HG02885 (cell line): ENCODE results near the gene TBC1D2B.
"Not testable (repeated sequence)": the region's sequence is repeated elsewhere in the genome, so short reads cannot be mapped to it uniquely, and the experiment has no call there.

ENCODE experiments used
- ATAC-seq: cut with Tn5 transposase; IDR thresholded peaks from one replicate; pipeline ENCODE4 v1.9.1; 2021; ENCODE audit warnings: mild to moderate bottlenecking; ENCODE audit not compliant: unreplicated experiment, poor library complexity

TBC1D2B gene

GRCh38 chr15:78007211-78007931 is 70.1 kb downstream of the TBC1D2B start:
- no peak for ATAC-seq

GRCh38 chr15:78006567-78007205 is 70.8 kb downstream of the TBC1D2B start:
- ATAC-seq, result no peak

GRCh38 chr15:78004919-78005634 is 72.4 kb downstream of the TBC1D2B start:
- no peak for ATAC-seq

GRCh38 chr15:78004222-78004727 is 73.2 kb downstream of the TBC1D2B start:
- ATAC-seq, result no peak

GRCh38 chr15:78003539-78004008 is 73.9 kb downstream of the TBC1D2B start:
- ATAC-seq, result no peak

GRCh38 chr15:78002996-78003395 is 74.5 kb downstream of the TBC1D2B start:
- no peak for ATAC-seq

GRCh38 chr15:78001656-78002055 is 75.9 kb downstream of the TBC1D2B start:
- no peak for ATAC-seq

- no peak for ATAC-seq
These were observed 76.6 kb downstream of the TBC1D2B start for GRCh38 chr15:78000927-78001249.

- ATAC-seq, result peak; percentile 72
These were observed 77.2 kb downstream of the TBC1D2B start for GRCh38 chr15:78000091-78000926.

- no peak for ATAC-seq
These were observed 78.0 kb downstream of the TBC1D2B start for GRCh38 chr15:77999486-77999885.

- no peak for ATAC-seq
These were observed 78.9 kb downstream of the TBC1D2B start for GRCh38 chr15:77998592-77998991.

GRCh38 chr15:77997761-77998554 is 79.6 kb downstream of the TBC1D2B start:
- not testable (repeated sequence) for ATAC-seq

GRCh38 chr15:77997221-77997620 is 80.3 kb downstream of the TBC1D2B start:
- not testable (repeated sequence) for ATAC-seq

- not testable (repeated sequence) for ATAC-seq
These were observed 80.8 kb downstream of the TBC1D2B start for GRCh38 chr15:77996713-77997171.

GRCh38 chr15:77996226-77996625 is 81.3 kb downstream of the TBC1D2B start:
- ATAC-seq, result not testable (repeated sequence)

GRCh38 chr15:77995537-77995918 is 82.0 kb downstream of the TBC1D2B start:
- ATAC-seq, result not testable (repeated sequence)

- ATAC-seq, result not testable (repeated sequence)
These were observed 82.5 kb downstream of the TBC1D2B start for GRCh38 chr15:77994893-77995536.

GRCh38 chr15:77993970-77994693 is 83.4 kb downstream of the TBC1D2B start:
- ATAC-seq, result peak; percentile 72
